OCI-LY1 (cell line): ENCODE measurements around the gene EPS8L3.

Experiments used
- H2AFZ ChIP-seq: fragments of 200-600 bp; sonication (generic), shearing (Covaris generic); 2 replicates; pipeline ENCODE4 v1.6.0; 2014; ENCODE audit warnings: antibody characterized with exemption, mild to moderate bottlenecking, low read length
- H3F3A ChIP-seq: fragments of 200-600 bp; sonication (generic), shearing (Covaris generic); 2 replicates; pipeline ENCODE4 v1.6.0; 2014; ENCODE audit warnings: mild to moderate bottlenecking, antibody characterized with exemption, low read length, moderate library complexity; ENCODE audit not compliant: insufficient read depth
- H3K27ac ChIP-seq: fragments of 200-600 bp; sonication (generic); 2 replicates; pipeline ENCODE4 v1.5.1; 2014; ENCODE audit warnings: low read length, mixed run types, mild to moderate bottlenecking, low read depth; ENCODE audit not compliant: poor library complexity, severe bottlenecking
- H3K27me3 ChIP-seq: fragments of 200-600 bp; sonication (generic); 2 replicates; pipeline ENCODE4 v1.6.0; 2014; ENCODE audit warnings: antibody characterized with exemption, mild to moderate bottlenecking, low read length, moderate library complexity; ENCODE audit not compliant: insufficient read depth
- H3K36me3 ChIP-seq: fragments of 200-600 bp; sonication (generic); 2 replicates; pipeline ENCODE4 v1.6.1; 2014; ENCODE audit warnings: mild to moderate bottlenecking, antibody characterized with exemption, low read length, moderate library complexity, mixed read lengths; ENCODE audit not compliant: insufficient read depth
- H3K4me1 ChIP-seq: fragments of 200-600 bp; sonication (generic); 2 replicates; pipeline ENCODE4 v1.5.1; 2014; ENCODE audit warnings: mild to moderate bottlenecking, low read length, moderate library complexity; ENCODE audit not compliant: insufficient read depth, severe bottlenecking
- H3K4me2 ChIP-seq: fragments of 200-600 bp; sonication (generic), shearing (Covaris generic); 2 replicates; pipeline ENCODE4 v1.6.1; 2014; ENCODE audit warnings: low read length
- H3K4me3 ChIP-seq: fragments of 200-600 bp; sonication (generic); 2 replicates; pipeline ENCODE4 v1.5.1; 2014; ENCODE audit warnings: low read length, low read depth, mild to moderate bottlenecking, mixed read lengths; ENCODE audit not compliant: poor library complexity, severe bottlenecking
- H3K79me2 ChIP-seq: fragments of 200-600 bp; shearing (Covaris generic); 2 replicates; pipeline ENCODE4 v1.6.1; 2016; ENCODE audit warnings: mixed run types, low read length, mixed read lengths; ENCODE audit not compliant: insufficient read depth
- H3K9ac ChIP-seq: fragments of 200-600 bp; sonication (generic), shearing (Covaris generic); 2 replicates; pipeline ENCODE4 v1.6.1; 2014; ENCODE audit warnings: mild to moderate bottlenecking, low read length, mixed read lengths
- H3K9me2 ChIP-seq: fragments of 200-600 bp; sonication (generic), shearing (Covaris generic); 2 replicates; pipeline ENCODE4 v1.6.1; 2014; ENCODE audit warnings: low read depth, mild to moderate bottlenecking, low read length, mixed read lengths
- H3K9me3 ChIP-seq: fragments of 200-600 bp; shearing (Covaris generic); 2 replicates; pipeline ENCODE4 v1.6.1; 2014; ENCODE audit warnings: low read length, mixed read lengths
- H4K20me1 ChIP-seq: fragments of 200-600 bp; sonication (generic), shearing (Covaris generic); 2 replicates; pipeline ENCODE4 v1.6.0; 2016; ENCODE audit warnings: mild to moderate bottlenecking, low read length; ENCODE audit not compliant: insufficient read depth
- EZH2 ChIP-seq: fragments of 200-600 bp; sonication (generic), shearing (Covaris generic); IDR thresholded peaks from 2 replicates; pipeline ENCODE4 v1.8.0; 2017; ENCODE audit warnings: borderline replicate concordance, mixed run types, mild to moderate bottlenecking, antibody characterized with exemption, low read length, moderate library complexity, mixed read lengths
- TF ChIP-seq, protein P1 (sequence below): fragments of 200-600 bp; sonication (generic), shearing (Covaris generic); IDR thresholded peaks from 2 replicates; pipeline ENCODE4 v1.5.1; 2017; ENCODE audit warnings: mild to moderate bottlenecking, antibody characterized with exemption, low read length, moderate library complexity, mixed read lengths

EPS8L3 gene

DNA sequence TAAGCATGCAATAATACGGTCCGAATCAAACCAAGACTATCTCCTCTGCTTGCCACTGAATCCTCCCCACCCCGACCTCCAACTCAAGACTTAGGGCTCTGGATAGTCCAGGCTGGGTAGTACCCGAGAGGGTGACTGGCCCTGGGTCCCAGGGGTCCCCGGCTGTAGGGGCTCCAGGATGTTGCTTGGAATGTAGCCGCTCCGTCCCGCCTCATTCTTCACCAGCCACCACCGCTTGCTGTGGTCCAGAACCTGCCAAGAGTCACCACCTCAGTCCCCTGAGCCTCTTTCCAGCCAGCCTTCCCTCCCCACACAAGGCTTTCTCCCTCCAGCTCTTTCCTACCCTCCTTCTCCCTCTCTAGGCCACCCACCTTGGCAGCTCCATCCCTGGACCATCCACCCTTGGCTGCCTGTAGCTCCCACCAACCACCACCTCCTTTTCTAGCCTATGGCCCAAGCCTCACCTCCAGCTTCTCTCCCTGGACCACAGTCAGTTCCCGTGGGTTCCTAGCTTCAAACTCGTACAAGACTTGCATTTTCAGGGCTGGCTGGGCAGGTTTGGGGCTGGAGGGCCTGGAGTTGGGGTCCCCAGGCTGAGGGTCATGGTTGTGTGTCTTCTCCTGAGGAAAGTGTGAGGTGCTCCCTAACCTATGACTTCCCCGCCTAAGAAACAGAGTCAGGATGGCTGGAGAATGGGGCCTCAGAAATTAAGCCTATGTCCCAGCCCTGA lies 12.0 kb downstream of the EPS8L3 start:
- TF ChIP-seq EZH2 = no peak
- TF ChIP-seq, protein P1, sequence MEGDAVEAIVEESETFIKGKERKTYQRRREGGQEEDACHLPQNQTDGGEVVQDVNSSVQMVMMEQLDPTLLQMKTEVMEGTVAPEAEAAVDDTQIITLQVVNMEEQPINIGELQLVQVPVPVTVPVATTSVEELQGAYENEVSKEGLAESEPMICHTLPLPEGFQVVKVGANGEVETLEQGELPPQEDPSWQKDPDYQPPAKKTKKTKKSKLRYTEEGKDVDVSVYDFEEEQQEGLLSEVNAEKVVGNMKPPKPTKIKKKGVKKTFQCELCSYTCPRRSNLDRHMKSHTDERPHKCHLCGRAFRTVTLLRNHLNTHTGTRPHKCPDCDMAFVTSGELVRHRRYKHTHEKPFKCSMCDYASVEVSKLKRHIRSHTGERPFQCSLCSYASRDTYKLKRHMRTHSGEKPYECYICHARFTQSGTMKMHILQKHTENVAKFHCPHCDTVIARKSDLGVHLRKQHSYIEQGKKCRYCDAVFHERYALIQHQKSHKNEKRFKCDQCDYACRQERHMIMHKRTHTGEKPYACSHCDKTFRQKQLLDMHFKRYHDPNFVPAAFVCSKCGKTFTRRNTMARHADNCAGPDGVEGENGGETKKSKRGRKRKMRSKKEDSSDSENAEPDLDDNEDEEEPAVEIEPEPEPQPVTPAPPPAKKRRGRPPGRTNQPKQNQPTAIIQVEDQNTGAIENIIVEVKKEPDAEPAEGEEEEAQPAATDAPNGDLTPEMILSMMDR = no peak
- H3F3A ChIP-seq = no peaks in the 10 kb centered on the region

GRCh38 chr1:109750920-109751319 lies 12.8 kb downstream of the EPS8L3 start:
- H3K27ac ChIP-seq = no peak overlapping the region
- H3K4me3 ChIP-seq = no peak overlapping the region
- H3K9me3 ChIP-seq = no peaks in the 10 kb centered on the region
- no peaks in the 10 kb centered on the region for H3K36me3 ChIP-seq
- no peak overlapping the region for H2AFZ ChIP-seq
- H3K9me2 ChIP-seq = no peaks in the 10 kb centered on the region
- H3K27me3 ChIP-seq = peaks cover 3% of the 10 kb centered on the region; the same call in 1 of the 2 replicates
- no peak overlapping the region for H3K9ac ChIP-seq
- H3K4me2 ChIP-seq = no peak overlapping the region
- H4K20me1 ChIP-seq = no peaks in the 10 kb centered on the region
- no peaks in the 10 kb centered on the region for H3K4me1 ChIP-seq
- no peaks in the 10 kb centered on the region for H3F3A ChIP-seq
- no peak for TF ChIP-seq EZH2
- TF ChIP-seq, protein P1 = no peak
- H3K79me2 ChIP-seq = no peaks in the 10 kb centered on the region

More for the DNA sequence above, 12.0 kb downstream of the EPS8L3 start:
- Histone ChIP-seq H2AFZ (no peak overlapping the region), H3K9me3 (no peaks in the 10 kb centered on the region), H4K20me1 (no peaks in the 10 kb centered on the region), H3K27me3 (peaks cover 3% of the 10 kb centered on the region; the same call in 1 of the 2 replicates), H3K9ac (no peak overlapping the region), H3K4me1 (no peaks in the 10 kb centered on the region), H3K4me3 (no peak overlapping the region), H3K4me2 (no peak overlapping the region), H3K27ac (no peak overlapping the region), H3K36me3 (no peaks in the 10 kb centered on the region), H3K79me2 (no peaks in the 10 kb centered on the region), H3K9me2 (no peaks in the 10 kb centered on the region)

GRCh38 chr1:109750241-109750882 lies 13.4 kb downstream of the EPS8L3 start:
- no peaks in the 10 kb centered on the region for H4K20me1 ChIP-seq
- H3F3A ChIP-seq = no peaks in the 10 kb centered on the region
- H3K36me3 ChIP-seq = no peaks in the 10 kb centered on the region
- H3K9me2 ChIP-seq = no peaks in the 10 kb centered on the region
- no peak overlapping the region for H3K4me2 ChIP-seq
- no peak for TF ChIP-seq EZH2
- TF ChIP-seq, protein P1 = no peak
- H2AFZ ChIP-seq = no peak overlapping the region
- H3K79me2 ChIP-seq = no peaks in the 10 kb centered on the region
- peaks cover 3% of the 10 kb centered on the region; the same call in 1 of the 2 replicates for H3K27me3 ChIP-seq
- no peaks in the 10 kb centered on the region for H3K9me3 ChIP-seq
- no peak overlapping the region for H3K9ac ChIP-seq
- H3K27ac ChIP-seq = no peak overlapping the region
- H3K4me1 ChIP-seq = no peaks in the 10 kb centered on the region
- H3K4me3 ChIP-seq = no peak overlapping the region
